SIG-M5 treated with dmso at 0.1 percent for 504 hours (cell line): Measurements from ENCODE around the gene TRIM27.
A peak's percentile ranks its signal among the peaks of the same experiment; 100 is the strongest.
"Not testable (repeated sequence)": the region's sequence is repeated elsewhere in the genome, so short reads cannot be mapped to it uniquely, and the experiment has no call there.

Experiments used
- DNase-seq: peaks from one replicate; lab custom pipeline; 2025; ENCODE audit not compliant: unreplicated experiment; lab: John Stamatoyannopoulos, UW

Gene TRIM27

GRCh38 chr6:28923318-28924102 lies at the start of gene TRIM27:
TSS of gene TRIM27 (minus strand) at chr6:28923985. CDS start at chr6:28923632, 353 bp downstream.
- DNase-seq: peak; percentile 76

GRCh38 chr6:28970056-28970455 lies 46.3 kb upstream of the TRIM27 start:
- DNase-seq: not testable (repeated sequence)

- no peak for DNase-seq
Observed at GRCh38 chr6:28969129-28969528, 45.3 kb upstream of the TRIM27 start.

- no peak for DNase-seq
Observed at GRCh38 chr6:28968476-28968875, 44.7 kb upstream of the TRIM27 start.

GRCh38 chr6:28965706-28966105 lies 41.9 kb upstream of the TRIM27 start:
- no peak for DNase-seq

- DNase-seq: no peak
Observed at GRCh38 chr6:28960846-28961500, 37.2 kb upstream of the TRIM27 start.

- not testable (repeated sequence) for DNase-seq
Observed at GRCh38 chr6:28958561-28959243, 34.9 kb upstream of the TRIM27 start.

GRCh38 chr6:28957795-28958314 lies 34.1 kb upstream of the TRIM27 start:
- DNase-seq: not testable (repeated sequence)

GRCh38 chr6:28956331-28956730 lies 32.5 kb upstream of the TRIM27 start:
- DNase-seq: no peak

- DNase-seq: no peak
Observed at GRCh38 chr6:28953585-28954258, 29.9 kb upstream of the TRIM27 start.

- peak; percentile 12 for DNase-seq
Observed at GRCh38 chr6:28953039-28953584, 29.3 kb upstream of the TRIM27 start.

- not testable (repeated sequence) for DNase-seq
Observed at GRCh38 chr6:28949656-28950195, 25.9 kb upstream of the TRIM27 start.

GRCh38 chr6:28948782-28949486 lies 25.1 kb upstream of the TRIM27 start:
- DNase-seq: no peak

GRCh38 chr6:28947831-28948270 lies 24.1 kb upstream of the TRIM27 start:
- DNase-seq: no peak

- no peak for DNase-seq
Observed at GRCh38 chr6:28947067-28947765, 23.4 kb upstream of the TRIM27 start.

GRCh38 chr6:28945349-28945748 lies 21.6 kb upstream of the TRIM27 start:
- DNase-seq: peak; percentile 46

- peak; percentile 59 for DNase-seq
Observed at GRCh38 chr6:28944412-28944865, 20.7 kb upstream of the TRIM27 start.

GRCh38 chr6:28943557-28944411 lies 20.0 kb upstream of the TRIM27 start:
- DNase-seq: peak; percentile 55
